PC-3 (cell line): ENCODE measurements around the gene RPS27L.

ENCODE experiments used
- EZH2 ChIP-seq: fragments of 300-600 bp; sonication (generic); IDR thresholded peaks from one replicate; pipeline ENCODE4 v1.6.1; 2017; ENCODE audit warnings: antibody characterized with exemption, mild to moderate bottlenecking, low read length; ENCODE audit not compliant: unreplicated experiment
- TF ChIP-seq, protein P1 (sequence below): fragments of 300-600 bp; sonication (generic); conservative IDR thresholded peaks from 2 replicates; pipeline ENCODE4 v1.5.1; 2017; ENCODE audit warnings: antibody characterized with exemption, low read depth, mild to moderate bottlenecking, low read length

DNA sequence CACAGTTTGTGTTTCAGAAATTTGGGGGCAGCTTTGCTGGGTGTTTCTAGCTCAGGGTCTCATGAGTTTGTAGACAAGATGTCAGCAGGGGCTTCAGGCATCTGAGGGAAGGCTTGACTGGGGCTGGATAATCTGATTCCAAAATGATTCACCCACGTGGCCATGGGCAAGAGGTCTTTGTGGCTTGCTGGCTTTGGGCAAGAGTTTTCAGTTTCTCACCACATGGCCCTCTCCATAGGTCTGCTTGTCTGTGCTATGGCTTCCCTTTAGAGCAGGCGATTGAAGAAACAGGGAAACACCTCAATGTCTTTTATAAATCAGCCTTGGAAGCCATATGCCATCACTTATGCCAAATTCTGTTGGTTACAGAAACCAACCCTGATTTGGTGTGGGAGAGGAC, 11.9 kb downstream of the RPS27L start:
- TF ChIP-seq, protein P1, sequence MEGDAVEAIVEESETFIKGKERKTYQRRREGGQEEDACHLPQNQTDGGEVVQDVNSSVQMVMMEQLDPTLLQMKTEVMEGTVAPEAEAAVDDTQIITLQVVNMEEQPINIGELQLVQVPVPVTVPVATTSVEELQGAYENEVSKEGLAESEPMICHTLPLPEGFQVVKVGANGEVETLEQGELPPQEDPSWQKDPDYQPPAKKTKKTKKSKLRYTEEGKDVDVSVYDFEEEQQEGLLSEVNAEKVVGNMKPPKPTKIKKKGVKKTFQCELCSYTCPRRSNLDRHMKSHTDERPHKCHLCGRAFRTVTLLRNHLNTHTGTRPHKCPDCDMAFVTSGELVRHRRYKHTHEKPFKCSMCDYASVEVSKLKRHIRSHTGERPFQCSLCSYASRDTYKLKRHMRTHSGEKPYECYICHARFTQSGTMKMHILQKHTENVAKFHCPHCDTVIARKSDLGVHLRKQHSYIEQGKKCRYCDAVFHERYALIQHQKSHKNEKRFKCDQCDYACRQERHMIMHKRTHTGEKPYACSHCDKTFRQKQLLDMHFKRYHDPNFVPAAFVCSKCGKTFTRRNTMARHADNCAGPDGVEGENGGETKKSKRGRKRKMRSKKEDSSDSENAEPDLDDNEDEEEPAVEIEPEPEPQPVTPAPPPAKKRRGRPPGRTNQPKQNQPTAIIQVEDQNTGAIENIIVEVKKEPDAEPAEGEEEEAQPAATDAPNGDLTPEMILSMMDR, result no peak
- no peak for TF ChIP-seq EZH2
